K562 (cell line): ENCODE results near the gene CNTFR. TPM values are rescaled to one million over a fixed set of nuclear protein-coding genes. Genes with fewer than 3 reads are reported as not detected.

ENCODE experiments used
- ATAC-seq: fragments of 200-7000 bp; cut with Tn5 transposase; 3 replicates; pipeline ENCODE4 v1.9.1; 2020; ENCODE audit warnings: moderate library complexity
- BruUV-seq: library from RNA; stranded (reverse); fragments of 400-500 nt; replicated peaks from 2 replicates; lab custom pipeline; 2021; lab: Mats Ljungman, UMichigan
- CTCF ChIA-PET: fragments of 300-600 bp; formaldehyde crosslinking; extraction: SDS; loops from one replicate; lab custom pipeline; 2021; ENCODE audit warnings: low intra/inter-chr PET ratio; lab: Yijun Ruan, JAX
- POLR2A ChIA-PET: fragments of 300-600, 350-650 bp; sonication (Branson Sonifier 250); formaldehyde crosslinking; extraction: SDS; loops from one replicate; lab custom pipeline; 2021; ENCODE audit warnings: antibody characterized with exemption, inconsistent platforms; lab: Yijun Ruan, JAX
- DNase-seq, 4 experiments: peaks; one replicate each; pipeline versions ENCODE4 v3.0.0 to v3.0.0-alpha.2; 2011 to 2018; ENCODE audit warnings: low spot score in 3 of 4, mixed read lengths in 3 of 4; ENCODE audit errors: extremely low read depth in 1 of 4
- FAIRE-seq: peaks from 2 replicates; lab custom pipeline; 2011; peaks lifted over from hg19 to GRCh38; lab: Jason Lieb, UNC
- H2AFZ ChIP-seq: 2 replicates; pipeline ENCODE4 v1.6.0; 2011; ENCODE audit warnings: low read depth, low read length, control low read depth, inconsistent platforms
- H3K27ac ChIP-seq: fragments of 200-600 bp; 3 replicates; pipeline ENCODE4 v1.8.0; 2011; ENCODE audit warnings: low read depth, mild to moderate bottlenecking, control low read depth, inconsistent platforms, low read length, moderate library complexity, mixed read lengths; ENCODE audit errors: extremely low read depth
- H3K27me3 ChIP-seq, 2 experiments: fragments of 300-600 bp in 1 of 2; 2 replicates in 1 of 2; 3 replicates in 1 of 2; pipeline versions ENCODE4 v1.6.0 to v1.8.0; 2011; ENCODE audit warnings: inconsistent platforms in 2 of 2, low read length in 2 of 2, mild to moderate bottlenecking in 1 of 2, mixed read lengths in 1 of 2, moderate library complexity in 1 of 2; ENCODE audit not compliant: control insufficient read depth in 2 of 2, insufficient read depth in 2 of 2
- H3K36me3 ChIP-seq: fragments of 300-600 bp; 3 replicates; pipeline ENCODE4 v1.8.0; 2011; ENCODE audit warnings: mild to moderate bottlenecking, low read length, inconsistent platforms; ENCODE audit not compliant: control insufficient read depth, insufficient read depth
- H3K4me1 ChIP-seq, 2 experiments: fragments of 200-600 bp in 1 of 2; replicated peaks in 1 of 2; 2 replicates in 1 of 2; 3 replicates in 1 of 2; pipeline versions ENCODE4 v1.5.1 to v1.8.0; 2011; ENCODE audit warnings: inconsistent platforms in 2 of 2, low read length in 2 of 2, mild to moderate bottlenecking in 1 of 2, mixed read lengths in 1 of 2, moderate library complexity in 1 of 2; ENCODE audit not compliant: control insufficient read depth in 2 of 2, insufficient read depth in 2 of 2
- H3K4me2 ChIP-seq: 2 replicates; pipeline ENCODE4 v1.6.1; 2011; ENCODE audit warnings: low read length, control low read depth, inconsistent platforms, mixed read lengths; ENCODE audit not compliant: insufficient read depth
- H3K4me3 ChIP-seq: fragments of 200-600 bp; sonication (generic), shearing (Covaris generic); 2 replicates; pipeline ENCODE4 v1.5.1; 2016; ENCODE audit warnings: control low read depth, inconsistent platforms
- H3K79me2 ChIP-seq: fragments of 200-600 bp; 3 replicates; pipeline ENCODE4 v1.8.0; 2011; ENCODE audit warnings: low read length, inconsistent platforms; ENCODE audit not compliant: control insufficient read depth, insufficient read depth
- H3K9ac ChIP-seq, 2 experiments: 2 replicates each; pipeline versions ENCODE4 v1.6.0 to v1.6.1; 2011; ENCODE audit warnings: low read depth in 2 of 2, low read length in 2 of 2, control low read depth in 1 of 2, inconsistent platforms in 1 of 2, mild to moderate bottlenecking in 1 of 2, mixed read lengths in 1 of 2; ENCODE audit not compliant: insufficient read depth in 1 of 2
- H3K9me1 ChIP-seq: one replicate; pipeline ENCODE4 v1.6.0; 2011; ENCODE audit warnings: inconsistent platforms, mild to moderate bottlenecking, low read length, moderate library complexity; ENCODE audit not compliant: control insufficient read depth, insufficient read depth
- H3K9me3 ChIP-seq: replicated peaks from 2 replicates; pipeline ENCODE4 v1.5.1; 2011; ENCODE audit warnings: low read depth, low read length, inconsistent platforms; ENCODE audit not compliant: control insufficient read depth, insufficient read depth
- H4K20me1 ChIP-seq: replicated peaks from 2 replicates; pipeline ENCODE4 v1.6.1; 2011; ENCODE audit warnings: low read length, inconsistent platforms, mixed read lengths; ENCODE audit not compliant: control insufficient read depth, insufficient read depth
- CBFB ChIP-seq: sonication (generic); formaldehyde crosslinking; IDR thresholded peaks from 2 replicates; pipeline ENCODE4 v1.4.0; 2020; ENCODE audit warnings: mild to moderate bottlenecking, missing genetic modification reagents
- FOXA1 ChIP-seq: fragments of 450-650 bp; IDR thresholded peaks from 2 replicates; pipeline ENCODE4 v1.6.1; 2016; ENCODE audit warnings: mild to moderate bottlenecking, borderline replicate concordance
- HDAC6 ChIP-seq: IDR thresholded peaks from 2 replicates; pipeline ENCODE4 v1.6.1; 2012; ENCODE audit warnings: low read depth, mild to moderate bottlenecking, control low read depth, inconsistent platforms, low read length, moderate library complexity
- MCM2 ChIP-seq: fragments of 450-650 bp; IDR thresholded peaks from 2 replicates; pipeline ENCODE4 v1.6.1; 2017; ENCODE audit warnings: low read depth, mild to moderate bottlenecking
- PTBP1 ChIP-seq: fragments of 200-400 bp; formaldehyde crosslinking; IDR thresholded peaks from 2 replicates; pipeline ENCODE4 v1.6.1; 2017; ENCODE audit warnings: low read depth, low read length
- RB1 ChIP-seq: fragments of 450-650 bp; IDR thresholded peaks from 2 replicates; pipeline ENCODE4 v1.6.1; 2017; ENCODE audit warnings: low read depth, mild to moderate bottlenecking
- RBBP5 ChIP-seq: fragments of 200-600 bp; sonication (generic); IDR thresholded peaks from 2 replicates; pipeline ENCODE4 v1.6.1; 2012; ENCODE audit warnings: borderline replicate concordance, mild to moderate bottlenecking, low read length, control low read depth, inconsistent platforms; ENCODE audit not compliant: insufficient read depth, poor library complexity, severe bottlenecking
- SRF ChIP-seq, 2 experiments: fragments of 250-450, 450-650 bp in 1 of 2; sonication (Bioruptor Pico) in 1 of 2; sonication (generic) in 1 of 2; formaldehyde crosslinking; IDR thresholded peaks; 2 replicates each; pipeline versions ENCODE4 v1.5.0 to v1.5.1; 2020 to 2022; ENCODE audit warnings: mild to moderate bottlenecking in 1 of 2, missing genetic modification reagents in 1 of 2
- TAF1 ChIP-seq: IDR thresholded peaks from 2 replicates; pipeline ENCODE4 v1.6.1; 2011; ENCODE audit warnings: mild to moderate bottlenecking, low read length, moderate library complexity; ENCODE audit not compliant: insufficient read depth, control insufficient read depth, severe bottlenecking; ENCODE audit errors: extremely low read depth
- ZNF785 ChIP-seq: fragments of 250-450 bp; sonication (Bioruptor Pico); IDR thresholded peaks from 2 replicates; pipeline ENCODE4 v1.4.0; 2020; ENCODE audit warnings: mild to moderate bottlenecking
- WGBS: fragments of 100-300 bp; shearing (Covaris generic); methylation state at CpG from one replicate; pipeline ENCODE4 v1.1.6; 2016; ENCODE audit warnings: low coverage, mixed read lengths; ENCODE audit not compliant: insufficient coverage; ENCODE audit errors: missing lambda C conversion rate; 5-methylcytosine and 5-hydroxymethylcytosine counted together
- in situ Hi-C: fragments of 300-500 bp; cut with MboI; formaldehyde crosslinking; loops from 4 replicates; pipeline ENCODE4 v1.15.0; 2018; ENCODE audit warnings: inconsistent platforms, mixed read lengths
- intact Hi-C: fragments of 100-400 bp; cut with micrococcal nuclease; formaldehyde crosslinking; loops from 2 replicates; pipeline ENCODE4 v1.14.2; 2022
- polyA plus RNA-seq, 8 experiments: library from polyadenylated mRNA; depleted of rRNA in 4 of 8; stranded (reverse) in 5 of 8; unstranded in 3 of 8; fragments of >200 nt; fragmentation: Nextera tagmentation in 2 of 8; fragmentation: Illumina TruSeq in 1 of 8; extraction: Ambion mirVana in 2 of 8; extraction: Trizol in 1 of 8; gene quantifications; 2 replicates each; pipeline versions ENCODE4 v1.2.1 to v1.2.3, GENCODE V29; 2011 to 2014; ENCODE audit warnings: inconsistent platforms in 1 of 8, missing spikeins in 1 of 8
- total RNA-seq, 7 experiments: library from RNA; depleted of rRNA in 6 of 7; stranded (reverse); fragments of >200 nt in 6 of 7; fragmentation: Illumina TruSeq in 2 of 7; extraction: Trizol in 2 of 7; gene quantifications; 2 replicates each; pipeline versions ENCODE4 v1.2.1 to v1.2.3, GENCODE V29; 2011 to 2021; ENCODE audit warnings: low replicate concordance in 1 of 7
- TF ChIP-seq, protein P1 (sequence below): fragments of 450-650 bp; IDR thresholded peaks from 2 replicates; pipeline ENCODE4 v1.6.1; 2016; ENCODE audit warnings: missing biosample characterization, missing genetic modification characterization

The CNTFR gene
- total and polyA plus RNA-seq, 9 of the 15 experiments (the other 6 are each of a cell fraction or from before 2014, with no cell fraction given) = not detected

GRCh38 chr9:34555500-34555899 is 34.0 kb downstream of the CNTFR start (continued):
- TF ChIP-seq, protein P1, sequence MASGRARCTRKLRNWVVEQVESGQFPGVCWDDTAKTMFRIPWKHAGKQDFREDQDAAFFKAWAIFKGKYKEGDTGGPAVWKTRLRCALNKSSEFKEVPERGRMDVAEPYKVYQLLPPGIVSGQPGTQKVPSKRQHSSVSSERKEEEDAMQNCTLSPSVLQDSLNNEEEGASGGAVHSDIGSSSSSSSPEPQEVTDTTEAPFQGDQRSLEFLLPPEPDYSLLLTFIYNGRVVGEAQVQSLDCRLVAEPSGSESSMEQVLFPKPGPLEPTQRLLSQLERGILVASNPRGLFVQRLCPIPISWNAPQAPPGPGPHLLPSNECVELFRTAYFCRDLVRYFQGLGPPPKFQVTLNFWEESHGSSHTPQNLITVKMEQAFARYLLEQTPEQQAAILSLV (tag) = no peak
- TF ChIP-seq HDAC6 (no peak), ZNF785 (CRISPR knock-in tag) (no peak), FOXA1 (no peak), MCM2 (no peak), PTBP1 (no peak), CBFB (CRISPR knock-in tag) (no peak)
- TF ChIP-seq, all 486 proteins: peak for 0

- Histone ChIP-seq H3K36me3 (no peaks in the 10 kb centered on the region), H3K27me3 (peaks cover 0 to 60% of the 10 kb centered on the region in 2 experiments; a peak in 4 of 5 replicates), H3K4me1 (peaks cover 0 to 5% of the 10 kb centered on the region in 2 experiments; a peak in 2 of 5 replicates), H3K9ac (no peak overlapping the region), H3K9me1 (no peaks in the 10 kb centered on the region), H3K27ac (no peak overlapping the region), H2AFZ (no peak overlapping the region), H3K79me2 (no peaks in the 10 kb centered on the region), H3K4me3 (no peak overlapping the region), H3K9me3 (no peaks in the 10 kb centered on the region), H4K20me1 (no peaks in the 10 kb centered on the region), H3K4me2 (no peak overlapping the region)
- FAIRE-seq = no peak
- ATAC-seq = no peak
- DNase-seq = no peak
- TF ChIP-seq RBBP5 = no peak
- no peak for TF ChIP-seq RB1
- no peak for TF ChIP-seq TAF1
- no peak for TF ChIP-seq SRF (CRISPR knock-in tag; IDR thresholded peaks at IDR 0.05)
- BruUV-seq = no TSS peak
- POLR2A ChIA-PET = no interaction called here
- WGBS = 2% methylated on average over 15 of the region's 23 CpGs
- CTCF ChIA-PET = no interaction called here
- intact Hi-C loops = no loop called here
- in situ Hi-C loops = no loop called here
These were observed 34.5 kb downstream of the CNTFR start for GRCh38 chr9:34555002-34555348.
